Karpas-422 (cell line): ENCODE measurements around the gene MICAL2. TPM values are rescaled to one million over a fixed set of nuclear protein-coding genes. Genes with fewer than 3 reads are reported as not detected.

Experiments
- DNase-seq: peaks from one replicate; pipeline ENCODE4 v3.0.0-alpha.2; 2015
- H2AFZ ChIP-seq: fragments of 200-600 bp; sonication (generic); 2 replicates; pipeline ENCODE4 v1.6.1; 2014; ENCODE audit warnings: antibody characterized with exemption, low read length, mixed read lengths
- H3K27ac ChIP-seq: fragments of 200-600 bp; sonication (generic); 2 replicates; pipeline ENCODE4 v1.5.1; 2014; ENCODE audit warnings: mild to moderate bottlenecking, low read length, moderate library complexity
- H3K27me3 ChIP-seq: fragments of 200-600 bp; sonication (generic); 2 replicates; pipeline ENCODE4 v1.6.1; 2014; ENCODE audit warnings: low read length, mixed read lengths
- H3K36me3 ChIP-seq: fragments of 200-600 bp; sonication (generic); 2 replicates; pipeline ENCODE4 v1.6.1; 2014; ENCODE audit warnings: low read length, mixed read lengths; ENCODE audit not compliant: insufficient read depth
- H3K4me1 ChIP-seq: fragments of 200-600 bp; sonication (generic); 2 replicates; pipeline ENCODE4 v1.6.1; 2014; ENCODE audit warnings: mild to moderate bottlenecking, low read length, mixed read lengths
- H3K4me2 ChIP-seq: fragments of 200-600 bp; sonication (generic); 2 replicates; pipeline ENCODE4 v1.6.1; 2014; ENCODE audit warnings: low read length, low read depth, mild to moderate bottlenecking; ENCODE audit not compliant: poor library complexity, severe bottlenecking
- H3K4me3 ChIP-seq: fragments of 200-600 bp; sonication (generic); 2 replicates; pipeline ENCODE4 v1.5.1; 2014; ENCODE audit warnings: mild to moderate bottlenecking, antibody characterized with exemption, low read length, mixed read lengths
- H3K79me2 ChIP-seq: fragments of 200-600 bp; sonication (generic); 2 replicates; pipeline ENCODE4 v1.6.1; 2014; ENCODE audit warnings: mild to moderate bottlenecking, low read length, mixed read lengths
- H3K9ac ChIP-seq: fragments of 200-600 bp; sonication (generic); 2 replicates; pipeline ENCODE4 v1.6.0; 2014; ENCODE audit warnings: low read length
- H3K9me2 ChIP-seq: fragments of 200-600 bp; sonication (generic), shearing (Covaris generic); replicated peaks from 2 replicates; pipeline ENCODE4 v1.6.0; 2014; ENCODE audit warnings: mild to moderate bottlenecking, low read length, moderate library complexity; ENCODE audit not compliant: insufficient read depth
- H3K9me3 ChIP-seq: fragments of 300-700, 200-600 bp; sonication (generic); 2 replicates; pipeline ENCODE4 v1.6.1; 2014; ENCODE audit warnings: low read length, mixed read lengths
- H4K20me1 ChIP-seq: fragments of 200-600 bp; sonication (generic); 2 replicates; pipeline ENCODE4 v1.6.1; 2014; ENCODE audit warnings: mild to moderate bottlenecking, antibody characterized with exemption, low read length, low read depth; ENCODE audit not compliant: insufficient read depth
- total RNA-seq: library from RNA; depleted of rRNA; stranded (reverse); fragments of >200 nt; shearing (Covaris generic); gene quantifications from 2 replicates; pipeline ENCODE4 v1.2.3, GENCODE V29; 2014; ENCODE audit warnings: low replicate concordance

MICAL2 gene
- total RNA-seq, 1 experiment from 2014 or later = 0.93 TPM

- Histone ChIP-seq H3K4me3 (no peak overlapping the region), H4K20me1 (no peaks in the 10 kb centered on the region), H3K4me2 (no peak overlapping the region), H2AFZ (no peak overlapping the region), H3K79me2 (no peaks in the 10 kb centered on the region), H3K9ac (no peak overlapping the region), H3K27ac (no peak overlapping the region), H3K9me3 (no peaks in the 10 kb centered on the region), H3K36me3 (no peaks in the 10 kb centered on the region), H3K4me1 (no peaks in the 10 kb centered on the region), H3K27me3 (no peaks in the 10 kb centered on the region), H3K9me2 (no peaks in the 10 kb centered on the region)
- no peak for DNase-seq
These were observed 20.3 kb upstream of the MICAL2 start for GRCh38 chr11:12090061-12090591.

DNA sequence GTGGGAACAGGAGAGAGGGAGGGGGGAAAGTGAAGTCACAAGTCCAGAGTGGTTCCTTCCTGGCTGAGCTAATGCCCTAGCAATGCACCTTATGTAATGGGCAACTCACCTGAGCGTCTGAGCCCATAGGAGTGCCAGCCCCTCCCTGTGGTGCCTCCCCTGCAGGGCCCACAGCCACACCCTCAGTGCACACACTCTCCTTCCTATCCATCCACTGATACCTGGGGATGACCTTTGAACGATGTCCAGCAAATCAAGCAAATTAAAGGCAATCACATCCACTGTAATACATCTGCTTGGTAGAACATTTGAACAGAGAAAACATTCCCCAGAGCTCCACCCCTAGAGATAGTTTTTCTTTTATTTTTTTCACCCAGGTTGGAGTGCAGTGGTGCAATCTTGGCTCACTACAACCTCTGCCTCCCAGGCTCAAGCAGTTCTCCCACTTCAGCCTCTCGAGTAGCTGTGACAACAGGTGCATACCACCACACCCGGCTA, 19.6 kb upstream of the MICAL2 start:
- Histone ChIP-seq H3K9me3 (no peaks in the 10 kb centered on the region), H2AFZ (no peak overlapping the region), H3K4me2 (no peak overlapping the region), H4K20me1 (no peaks in the 10 kb centered on the region), H3K79me2 (no peaks in the 10 kb centered on the region), H3K9me2 (no peaks in the 10 kb centered on the region), H3K4me1 (no peaks in the 10 kb centered on the region), H3K9ac (no peak overlapping the region), H3K4me3 (no peak overlapping the region), H3K27ac (no peak overlapping the region), H3K36me3 (no peaks in the 10 kb centered on the region), H3K27me3 (no peaks in the 10 kb centered on the region)
- no peak for DNase-seq

- H3K4me2 ChIP-seq = no peak overlapping the region
- H3K4me3 ChIP-seq = no peak overlapping the region
- no peaks in the 10 kb centered on the region for H3K4me1 ChIP-seq
- no peak overlapping the region for H2AFZ ChIP-seq
- no peaks in the 10 kb centered on the region for H3K27me3 ChIP-seq
- DNase-seq = no peak
- H3K9me2 ChIP-seq = no peaks in the 10 kb centered on the region
- no peak overlapping the region for H3K27ac ChIP-seq
- no peaks in the 10 kb centered on the region for H3K79me2 ChIP-seq
- H4K20me1 ChIP-seq = no peaks in the 10 kb centered on the region
- H3K9ac ChIP-seq = no peak overlapping the region
- H3K9me3 ChIP-seq = no peaks in the 10 kb centered on the region
- no peaks in the 10 kb centered on the region for H3K36me3 ChIP-seq
These were observed 18.3 kb upstream of the MICAL2 start for GRCh38 chr11:12091956-12092558.

DNA sequence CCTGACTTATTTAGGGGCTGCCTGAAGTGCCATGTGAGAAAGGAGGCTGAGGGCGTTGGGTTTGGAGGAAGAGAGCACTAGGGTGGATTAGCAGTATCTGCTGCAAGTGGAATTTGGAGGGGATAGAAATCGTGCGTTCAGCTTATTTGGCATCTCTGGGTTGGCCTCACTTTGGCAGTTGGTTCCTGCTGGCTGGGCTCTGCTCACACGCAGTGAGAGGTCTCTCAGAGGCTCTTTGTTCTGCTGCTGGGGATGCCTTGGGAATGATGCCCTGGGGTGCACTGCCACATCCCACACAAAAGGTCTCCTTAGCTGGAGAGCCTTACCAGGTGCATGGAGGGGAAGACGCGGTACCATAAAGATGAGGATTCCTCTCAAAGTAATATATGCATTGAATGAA, 17.7 kb upstream of the MICAL2 start:
- no peaks in the 10 kb centered on the region for H3K36me3 ChIP-seq
- H4K20me1 ChIP-seq = no peaks in the 10 kb centered on the region
- H3K27me3 ChIP-seq = no peaks in the 10 kb centered on the region
- no peaks in the 10 kb centered on the region for H3K9me2 ChIP-seq
- no peaks in the 10 kb centered on the region for H3K79me2 ChIP-seq
- H2AFZ ChIP-seq = no peak overlapping the region
- H3K4me2 ChIP-seq = no peak overlapping the region
- no peak overlapping the region for H3K4me3 ChIP-seq
- no peak overlapping the region for H3K9ac ChIP-seq
- DNase-seq = no peak
- no peaks in the 10 kb centered on the region for H3K4me1 ChIP-seq
- no peak overlapping the region for H3K27ac ChIP-seq
- no peaks in the 10 kb centered on the region for H3K9me3 ChIP-seq

GRCh38 chr11:12094872-12095800, 15.3 kb upstream of the MICAL2 start:
- no peaks in the 10 kb centered on the region for H3K27me3 ChIP-seq
- H3K27ac ChIP-seq = no peak overlapping the region
- H2AFZ ChIP-seq = no peak overlapping the region
- no peaks in the 10 kb centered on the region for H3K9me2 ChIP-seq
- H3K36me3 ChIP-seq = no peaks in the 10 kb centered on the region
- H3K9me3 ChIP-seq = no peaks in the 10 kb centered on the region
- H3K4me2 ChIP-seq = no peak overlapping the region
- H3K4me1 ChIP-seq = no peaks in the 10 kb centered on the region
- H3K79me2 ChIP-seq = no peaks in the 10 kb centered on the region
- H3K4me3 ChIP-seq = no peak overlapping the region
- H3K9ac ChIP-seq = no peak overlapping the region
- no peaks in the 10 kb centered on the region for H4K20me1 ChIP-seq
- no peak for DNase-seq

DNA sequence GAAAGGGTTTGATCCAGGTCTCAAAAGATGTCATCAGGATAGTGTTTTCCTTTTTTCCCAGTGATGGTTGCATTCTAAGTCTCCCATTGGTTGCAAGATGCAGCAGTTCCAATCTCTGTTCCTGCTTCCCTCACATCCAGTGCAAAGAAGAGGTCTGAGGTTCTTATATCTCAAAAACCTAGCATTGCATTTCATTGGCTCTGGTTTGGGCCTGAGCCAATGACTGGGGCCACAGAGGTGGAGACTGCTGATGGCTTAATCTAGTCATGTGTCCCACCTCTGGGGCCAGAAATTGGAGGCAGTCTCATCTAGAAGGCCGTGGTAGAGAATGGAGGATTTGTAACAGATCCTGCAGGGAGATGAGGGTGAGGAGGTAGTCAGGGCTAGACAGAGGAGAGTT, 13.2 kb upstream of the MICAL2 start:
- no peaks in the 10 kb centered on the region for H3K79me2 ChIP-seq

GRCh38 chr11:12098601-12099000, 11.8 kb upstream of the MICAL2 start:
- no peaks in the 10 kb centered on the region for H3K9me2 ChIP-seq
- H4K20me1 ChIP-seq = no peaks in the 10 kb centered on the region
- H3K9ac ChIP-seq = no peak overlapping the region
- H3K27ac ChIP-seq = no peak overlapping the region
- H2AFZ ChIP-seq = no peak overlapping the region
- H3K4me1 ChIP-seq = no peaks in the 10 kb centered on the region
- no peaks in the 10 kb centered on the region for H3K36me3 ChIP-seq
- no peaks in the 10 kb centered on the region for H3K79me2 ChIP-seq
- no peaks in the 10 kb centered on the region for H3K9me3 ChIP-seq
- no peaks in the 10 kb centered on the region for H3K27me3 ChIP-seq
- H3K4me3 ChIP-seq = no peak overlapping the region
- no peak overlapping the region for H3K4me2 ChIP-seq
- DNase-seq = no peak

More for the DNA sequence above, 13.2 kb upstream of the MICAL2 start:
- Histone ChIP-seq H3K4me2 (no peak overlapping the region), H3K27me3 (no peaks in the 10 kb centered on the region), H3K9me2 (no peaks in the 10 kb centered on the region), H3K36me3 (no peaks in the 10 kb centered on the region), H3K4me1 (no peaks in the 10 kb centered on the region), H3K9ac (no peak overlapping the region), H2AFZ (no peak overlapping the region), H4K20me1 (no peaks in the 10 kb centered on the region), H3K9me3 (no peaks in the 10 kb centered on the region), H3K4me3 (no peak overlapping the region), H3K27ac (no peak overlapping the region)
- no peak for DNase-seq

DNA sequence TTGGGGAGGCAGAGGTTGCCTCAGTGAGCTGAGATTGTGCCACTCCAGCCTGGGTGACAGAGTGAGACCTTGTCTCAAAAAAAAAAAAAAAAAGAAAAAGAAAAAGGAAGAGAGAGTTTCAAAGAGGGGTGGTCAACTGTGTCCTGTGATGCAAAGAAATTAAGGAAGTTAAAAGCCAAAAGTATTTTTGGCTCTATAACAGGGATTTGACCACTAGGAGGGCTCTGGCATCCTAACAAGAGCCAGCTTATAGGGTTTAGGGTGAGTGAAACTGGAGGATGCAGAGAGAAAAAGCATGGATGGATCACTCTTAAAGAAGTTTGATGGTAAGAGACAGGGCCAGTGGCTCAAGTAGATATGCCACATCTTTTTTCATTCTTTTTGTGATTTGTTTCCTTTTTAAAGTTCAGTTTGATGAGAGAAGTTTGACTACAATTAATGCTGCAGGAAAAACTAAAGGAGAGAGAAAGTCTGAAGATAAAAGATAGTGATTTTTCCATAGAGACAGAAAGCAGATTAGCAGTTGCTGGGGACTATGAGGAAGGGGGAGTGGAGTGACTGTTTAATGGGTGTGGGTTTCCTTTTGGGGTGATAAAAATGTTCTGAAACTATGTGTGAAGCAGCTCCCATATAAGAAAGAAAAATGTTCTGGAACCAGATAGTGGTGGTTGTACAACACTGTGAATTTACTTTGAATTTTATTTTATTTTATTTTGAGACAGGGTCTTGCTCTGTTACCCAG, 11.1 kb upstream of the MICAL2 start:
- Histone ChIP-seq H3K36me3 (no peaks in the 10 kb centered on the region), H2AFZ (no peak overlapping the region), H3K4me2 (no peak overlapping the region), H3K27me3 (no peaks in the 10 kb centered on the region), H3K79me2 (no peaks in the 10 kb centered on the region), H3K9me3 (no peaks in the 10 kb centered on the region), H3K27ac (no peak overlapping the region), H3K4me3 (no peak overlapping the region), H4K20me1 (no peaks in the 10 kb centered on the region), H3K9ac (no peak overlapping the region), H3K9me2 (no peaks in the 10 kb centered on the region), H3K4me1 (no peaks in the 10 kb centered on the region)
- no peak for DNase-seq
